GM21825 (cell line): ENCODE results near the gene OPCML.

Source experiments
- ATAC-seq: cut with Tn5 transposase; IDR thresholded peaks from one replicate; pipeline ENCODE4 v1.9.1; 2021; ENCODE audit warnings: mild to moderate bottlenecking, moderate library complexity; ENCODE audit not compliant: unreplicated experiment

The OPCML gene

DNA sequence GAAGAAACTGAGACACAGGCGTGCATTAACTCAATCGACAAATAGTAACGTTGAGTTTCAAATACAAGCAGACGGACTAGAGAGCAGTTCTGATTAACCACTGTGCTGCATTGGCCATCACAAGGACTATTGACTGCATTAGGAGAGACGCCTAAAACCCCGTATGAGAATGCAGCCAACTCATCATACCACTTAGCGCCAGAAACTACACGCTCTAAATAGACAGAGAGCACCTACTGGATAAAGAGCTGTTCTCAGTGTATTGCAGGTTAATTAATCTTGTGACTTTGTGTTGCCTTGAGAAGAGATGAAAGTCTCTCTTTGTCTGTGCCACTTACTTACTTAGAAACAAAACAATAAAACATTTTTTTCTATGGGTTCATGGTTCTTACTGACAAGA, 484.0 kb downstream of the OPCML start:
- ATAC-seq, result no peak

DNA sequence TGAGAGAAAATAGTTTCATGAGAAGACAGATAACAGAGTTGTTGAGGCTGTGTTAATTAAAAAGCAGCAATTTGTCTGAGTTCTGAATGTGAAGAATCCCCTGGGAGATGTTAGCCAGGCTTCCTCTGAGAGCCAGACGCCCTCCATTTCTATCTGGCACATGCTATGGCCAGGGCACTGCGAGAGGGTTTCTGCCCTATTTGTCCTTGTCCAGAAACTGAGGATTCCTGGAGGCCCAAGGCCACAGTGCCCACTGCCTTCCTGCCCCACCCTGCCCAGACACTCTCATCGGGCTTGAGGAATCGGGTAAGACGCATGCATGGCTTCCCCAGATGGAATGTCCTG, 484.6 kb downstream of the OPCML start:
- ATAC-seq, result no peak

- ATAC-seq, result no peak
Measured at GRCh38 chr11:133047036-133047770, 485.1 kb downstream of the OPCML start.

GRCh38 chr11:133046252-133046651, 486.0 kb downstream of the OPCML start:
- ATAC-seq, result no peak

DNA sequence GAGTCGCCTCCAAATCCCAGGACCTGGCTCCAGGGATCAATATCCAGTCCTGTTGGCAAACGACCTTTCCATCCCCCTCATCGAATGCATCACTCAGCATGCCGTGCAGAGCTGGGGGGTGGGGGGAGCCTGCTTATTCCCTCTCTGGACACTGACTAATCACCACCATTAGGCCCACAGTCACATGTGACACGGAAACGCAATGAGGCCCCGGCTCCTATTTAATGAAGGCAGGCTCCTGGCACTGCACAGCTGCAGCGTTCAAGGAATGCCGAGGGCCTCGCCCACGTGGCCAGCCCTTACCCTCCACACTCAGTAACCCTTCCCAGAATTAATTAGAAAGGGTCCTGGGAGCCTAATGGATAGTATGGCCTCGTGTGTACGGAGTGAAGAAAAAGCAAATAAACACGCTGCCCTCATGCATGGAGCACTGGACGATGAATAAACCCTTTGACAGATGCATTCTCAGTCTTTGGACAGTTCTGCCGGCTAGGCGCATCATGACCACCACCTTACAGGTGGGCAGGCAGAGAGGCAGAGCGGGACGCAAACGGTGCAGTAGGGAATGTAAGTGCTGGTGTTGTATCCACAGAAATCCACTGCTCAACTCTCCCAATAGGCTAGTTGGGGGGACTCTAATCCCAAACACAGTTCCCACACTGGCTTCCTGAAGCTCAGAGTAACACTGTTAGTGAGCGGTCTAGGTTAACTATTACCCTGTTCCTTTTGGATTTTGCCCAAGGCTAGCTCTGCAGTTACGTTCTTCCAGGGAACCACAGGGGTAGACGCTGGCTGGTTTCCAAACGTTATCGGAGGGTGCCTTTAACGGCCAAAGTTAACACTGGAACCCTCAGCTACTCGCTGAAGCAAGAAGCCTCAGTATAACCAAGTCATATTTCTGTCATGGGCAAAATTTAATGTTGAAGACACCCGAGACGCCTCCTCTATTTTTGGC, 490.1 kb downstream of the OPCML start:
- ATAC-seq, result no peak

GRCh38 chr11:133041181-133041580, 491.1 kb downstream of the OPCML start:
- ATAC-seq, result no peak

DNA sequence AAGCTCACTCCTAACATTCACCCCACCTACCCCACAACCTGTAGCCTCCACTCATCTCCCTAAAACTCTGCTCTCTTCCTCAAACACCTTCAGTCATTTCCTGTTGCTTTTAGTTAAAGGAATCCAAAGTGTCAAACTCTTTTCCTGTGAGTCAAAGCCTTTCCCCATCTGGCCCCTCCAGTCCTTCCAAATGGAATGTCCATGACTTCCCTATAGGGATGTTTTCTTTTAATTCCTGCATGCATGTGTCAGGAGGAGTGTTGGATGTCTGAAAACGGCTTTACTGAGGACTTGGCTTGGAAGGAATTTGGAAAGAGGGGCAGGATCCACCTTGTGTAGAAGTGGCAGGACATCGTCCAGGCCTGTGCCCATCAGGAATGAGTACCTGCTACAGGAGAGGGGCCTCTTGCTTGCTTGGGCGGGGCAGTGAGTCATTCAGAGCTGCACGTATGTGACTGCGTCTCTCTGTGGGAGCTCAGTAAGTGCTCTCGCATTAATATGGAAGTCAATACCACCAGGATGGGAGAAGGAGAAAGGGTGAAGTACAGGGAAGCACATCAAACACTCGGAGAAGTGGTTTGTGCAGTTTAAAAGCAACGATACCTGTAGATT, 491.9 kb downstream of the OPCML start:
- no peak for ATAC-seq

GRCh38 chr11:133038850-133039249, 493.5 kb downstream of the OPCML start:
- ATAC-seq, result no peak

GRCh38 chr11:133034929-133035328, 497.4 kb downstream of the OPCML start:
- no peak for ATAC-seq

DNA sequence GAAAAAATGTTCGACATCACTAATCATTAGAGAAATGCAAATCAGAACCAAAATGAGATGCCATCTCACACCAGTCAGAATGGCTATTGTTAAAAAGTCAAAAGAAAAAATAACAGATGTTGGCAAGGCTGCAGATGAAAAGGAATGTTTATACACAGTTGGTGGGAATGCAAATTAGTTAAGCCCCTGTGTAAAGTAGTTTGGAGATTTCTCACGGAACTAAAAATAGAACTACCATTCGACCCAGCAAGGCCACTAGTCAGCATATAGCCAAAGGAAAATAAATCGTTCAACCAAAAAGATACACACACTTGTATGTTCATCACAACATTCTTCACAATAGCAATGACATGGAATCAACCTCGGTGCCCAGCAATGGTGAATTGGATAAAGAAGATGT, 503.2 kb downstream of the OPCML start:
- ATAC-seq, result no peak

DNA sequence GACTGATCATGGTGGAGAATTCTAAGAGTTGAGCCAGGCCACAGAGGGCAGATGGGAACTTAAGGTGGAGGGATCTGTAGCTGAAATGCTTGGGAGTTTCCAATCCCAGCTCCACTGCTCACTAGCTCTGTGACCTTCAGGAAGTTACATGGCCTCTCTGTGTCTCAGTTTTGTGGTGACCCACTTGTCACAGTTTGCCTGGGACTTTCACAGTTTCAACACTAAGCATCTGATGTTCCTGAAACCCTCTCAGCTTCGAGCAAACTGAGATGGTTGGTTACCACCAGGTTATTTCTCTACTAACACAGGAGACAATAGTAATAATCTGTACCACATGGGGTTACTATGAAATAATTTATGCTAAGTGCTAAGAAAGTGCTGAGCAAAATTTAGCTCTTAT, 505.3 kb downstream of the OPCML start:
- ATAC-seq, result no peak

DNA sequence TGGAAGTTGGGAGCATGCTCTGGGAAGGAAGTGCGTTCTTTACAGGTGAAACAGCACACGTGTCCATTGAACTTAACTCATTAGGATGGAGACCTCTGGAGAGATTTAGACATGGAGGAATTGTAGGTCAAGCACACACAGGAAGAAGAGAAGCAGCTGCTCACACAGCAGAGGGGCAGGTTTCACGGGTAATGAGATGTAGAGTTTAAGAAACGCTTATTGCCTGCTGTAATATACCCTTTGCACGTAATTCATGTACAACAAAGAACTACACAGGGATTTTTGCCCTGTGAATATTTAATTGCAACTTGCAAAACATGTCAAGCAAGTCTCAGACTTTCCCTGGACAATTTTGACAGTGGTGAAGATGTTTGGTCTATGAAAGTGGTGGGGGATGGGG, 508.0 kb downstream of the OPCML start:
- no peak for ATAC-seq

DNA sequence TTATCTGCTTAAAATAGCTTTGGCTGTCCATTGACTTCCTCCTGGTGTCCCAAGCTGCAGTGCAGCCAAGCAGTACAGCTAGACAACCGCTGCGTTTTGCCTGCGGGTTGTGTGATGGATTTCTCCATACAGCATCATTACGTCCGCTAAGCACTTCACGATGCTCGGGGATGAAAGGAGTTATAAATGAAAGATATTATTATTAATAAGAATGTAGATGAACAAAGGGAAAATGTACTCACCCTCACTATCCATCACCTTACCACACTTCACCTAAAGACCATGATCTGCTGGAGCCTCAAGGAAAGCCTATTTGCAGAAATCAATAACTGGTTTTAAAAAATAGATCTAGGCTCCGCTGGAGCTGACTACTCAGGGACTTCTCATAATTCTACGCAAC, 509.1 kb downstream of the OPCML start:
- no peak for ATAC-seq

GRCh38 chr11:133021553-133021952, 510.7 kb downstream of the OPCML start:
- no peak for ATAC-seq

DNA sequence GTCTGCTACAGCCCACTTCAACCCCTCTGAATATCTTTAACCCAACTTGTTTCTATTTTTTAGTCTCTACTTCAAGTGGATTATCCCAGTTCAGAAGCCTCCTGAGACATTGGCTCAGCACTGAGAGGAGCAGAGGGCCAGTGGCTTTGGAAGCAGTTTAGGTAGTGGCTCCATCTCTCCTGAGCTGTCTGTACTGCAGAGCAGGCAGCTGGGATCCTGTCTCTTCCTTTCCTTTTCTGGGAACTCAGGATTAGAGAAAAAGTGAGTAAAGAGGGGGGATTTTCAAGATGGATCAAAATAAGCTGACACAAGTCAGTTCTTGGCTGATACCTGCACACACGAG, 512.0 kb downstream of the OPCML start:
- ATAC-seq, result no peak

- ATAC-seq, result no peak
Measured at GRCh38 chr11:133019545-133020371, 512.5 kb downstream of the OPCML start.

GRCh38 chr11:133015457-133015856, 516.8 kb downstream of the OPCML start:
- ATAC-seq, result no peak

DNA sequence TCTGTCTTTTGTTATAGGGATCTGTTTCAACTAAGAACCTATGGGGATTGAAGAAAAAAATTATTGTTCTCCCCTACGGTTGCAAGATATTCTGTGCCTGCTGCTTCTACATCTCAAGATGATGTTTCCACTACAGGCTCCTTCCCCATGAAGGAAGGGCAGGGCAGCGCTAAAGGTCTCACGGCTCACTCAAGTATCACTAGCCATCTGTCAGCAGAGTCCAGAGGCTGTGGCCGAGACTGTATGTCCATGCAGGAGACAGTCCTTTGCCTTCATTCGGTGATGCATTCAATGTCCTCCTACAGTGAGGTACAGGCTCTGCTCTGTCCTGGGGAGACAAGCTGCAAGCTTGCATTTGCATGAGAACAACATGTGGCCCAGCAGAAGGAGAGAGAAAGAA, 518.0 kb downstream of the OPCML start:
- ATAC-seq, result no peak

DNA sequence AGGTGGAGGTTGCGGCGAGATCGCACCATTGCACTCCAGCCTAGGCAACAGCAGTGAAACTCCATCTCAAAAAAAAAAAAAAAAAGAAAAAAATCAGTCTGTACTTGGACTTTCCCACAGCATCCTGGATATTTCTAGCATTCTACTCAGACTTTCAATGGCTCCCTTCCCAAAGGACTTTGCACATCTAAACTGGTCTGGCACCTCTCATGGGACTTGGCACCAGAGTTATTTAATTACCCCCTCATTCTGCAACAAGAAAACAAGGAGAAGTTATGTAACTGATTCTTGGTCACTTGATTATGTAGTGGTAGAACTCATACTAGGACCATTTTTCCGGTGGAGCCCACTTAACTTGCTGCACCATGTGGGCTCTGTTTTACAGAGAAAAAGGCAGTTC, 519.5 kb downstream of the OPCML start:
- no peak for ATAC-seq

GRCh38 chr11:133011604-133012003, 520.7 kb downstream of the OPCML start:
- ATAC-seq, result no peak

DNA sequence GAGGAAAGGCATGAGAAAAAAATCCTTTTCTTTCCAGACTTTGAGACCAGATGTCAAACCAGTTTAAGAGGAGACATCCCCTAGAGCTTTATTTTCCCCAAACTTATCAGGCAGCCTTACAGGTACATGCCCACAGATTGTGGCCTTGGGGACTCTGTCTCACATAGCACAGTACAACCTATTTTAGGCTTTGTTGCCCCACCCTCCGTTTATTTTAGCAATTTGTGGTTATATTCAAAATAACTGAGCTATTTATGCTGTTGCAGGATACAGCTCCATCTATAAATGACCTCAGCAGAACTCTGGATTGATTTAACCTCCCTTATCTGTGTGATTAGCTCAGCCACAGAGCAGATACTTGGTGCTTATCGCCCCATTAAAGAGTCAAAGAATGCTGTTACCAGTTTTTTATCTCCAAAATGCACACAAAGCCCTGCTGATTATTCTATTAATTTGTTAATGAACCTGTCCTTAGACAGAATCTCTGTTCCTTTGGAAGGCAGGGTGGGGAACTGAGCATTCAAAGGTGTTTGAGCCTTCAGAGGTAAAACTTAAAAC, 525.2 kb downstream of the OPCML start:
- ATAC-seq, result no peak
